Fibroblast of villous mesenchyme (primary cell): ENCODE data around the gene MED12L. TPM values are rescaled to one million over a fixed set of nuclear protein-coding genes. Genes with fewer than 3 reads are reported as not detected.

ENCODE experiments used
- DNase-seq: peaks from one replicate; pipeline ENCODE4 v3.0.0-alpha.2; 2010; ENCODE audit warnings: low read depth
- H3K4me3 ChIP-seq: 2 replicates; pipeline ENCODE4 v1.5.1; 2011; ENCODE audit warnings: low read depth, mild to moderate bottlenecking, low read length
- CTCF ChIP-seq: IDR thresholded peaks from 2 replicates; pipeline ENCODE4 v1.5.1; 2012; ENCODE audit warnings: low read depth, mild to moderate bottlenecking, low read length; ENCODE audit not compliant: insufficient read depth
- total RNA-seq: library from RNA; depleted of rRNA; stranded (reverse); fragments of >200 nt; gene quantifications from 2 replicates; pipeline ENCODE4 v1.2.3, GENCODE V29; 2012

The MED12L gene
- total RNA-seq, 1 donor, result 1.3 TPM

- TF ChIP-seq CTCF, result no peak
- no peak for DNase-seq
- no peak overlapping the region for H3K4me3 ChIP-seq
Observed at GRCh38 chr3:151204530-151205402, 119.3 kb downstream of the MED12L start.

GRCh38 chr3:151205482-151205881 is 120.0 kb downstream of the MED12L start:
- TF ChIP-seq CTCF, result no peak
- H3K4me3 ChIP-seq, result no peak overlapping the region
- no peak for DNase-seq

GRCh38 chr3:151206201-151206600 is 120.7 kb downstream of the MED12L start:
- no peak for TF ChIP-seq CTCF
- no peak for DNase-seq
- no peak overlapping the region for H3K4me3 ChIP-seq

GRCh38 chr3:151209654-151210053 is 124.2 kb downstream of the MED12L start:
- no peak for DNase-seq
- H3K4me3 ChIP-seq, result no peak overlapping the region
- no peak for TF ChIP-seq CTCF

- no peak overlapping the region for H3K4me3 ChIP-seq
- peak; percentile 33 for DNase-seq
- no peak for TF ChIP-seq CTCF
Observed at GRCh38 chr3:151210676-151211381, 125.4 kb downstream of the MED12L start.

- no peak overlapping the region for H3K4me3 ChIP-seq
- DNase-seq, result no peak
- TF ChIP-seq CTCF, result no peak
Observed at GRCh38 chr3:151213151-151213550, 127.7 kb downstream of the MED12L start.
